ENCODE data around the gene PPP2R2C.

PPP2R2C gene

DNA sequence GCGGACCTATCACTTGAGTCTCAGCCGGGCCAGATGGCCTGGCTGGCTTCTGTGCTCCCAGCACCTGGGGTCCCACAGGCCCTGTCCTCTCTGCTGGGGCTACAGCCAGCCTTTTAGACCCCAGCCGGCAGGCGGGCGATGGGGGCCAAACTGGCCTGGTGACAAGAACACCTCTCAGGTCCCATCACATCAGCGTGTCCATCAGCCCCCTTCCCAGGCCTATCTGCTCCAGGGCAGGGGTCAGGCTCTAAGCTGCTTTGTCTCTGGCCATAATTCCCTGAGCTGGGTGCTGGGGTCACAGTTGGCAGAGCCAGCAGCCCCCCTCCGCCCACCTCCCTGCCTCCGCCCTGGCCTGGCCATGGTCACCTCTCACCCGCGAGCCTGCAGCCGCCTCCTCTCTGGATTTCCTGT lies 77.7 kb downstream of the PPP2R2C start:
- peaks cover 11% of the 10 kb centered on the region for H3K27me3 ChIP-seq (ENCODE audit: insufficient read depth, poor library complexity, severe bottlenecking)
- ATAC-seq (ENCODE audit: low read depth) (no peak), DNase-seq (ENCODE audit: low spot score) (no peak)
- no peaks in the 10 kb centered on the region for H3K36me3 ChIP-seq (ENCODE audit: low read depth)
- no peak overlapping the region for H3K4me3 ChIP-seq (ENCODE audit: severe bottlenecking)
- H3K9me3 ChIP-seq (ENCODE audit: severe bottlenecking): no peaks in the 10 kb centered on the region
- H3K27ac ChIP-seq (ENCODE audit: poor library complexity, severe bottlenecking): no peak overlapping the region
- TF ChIP-seq, protein P1, sequence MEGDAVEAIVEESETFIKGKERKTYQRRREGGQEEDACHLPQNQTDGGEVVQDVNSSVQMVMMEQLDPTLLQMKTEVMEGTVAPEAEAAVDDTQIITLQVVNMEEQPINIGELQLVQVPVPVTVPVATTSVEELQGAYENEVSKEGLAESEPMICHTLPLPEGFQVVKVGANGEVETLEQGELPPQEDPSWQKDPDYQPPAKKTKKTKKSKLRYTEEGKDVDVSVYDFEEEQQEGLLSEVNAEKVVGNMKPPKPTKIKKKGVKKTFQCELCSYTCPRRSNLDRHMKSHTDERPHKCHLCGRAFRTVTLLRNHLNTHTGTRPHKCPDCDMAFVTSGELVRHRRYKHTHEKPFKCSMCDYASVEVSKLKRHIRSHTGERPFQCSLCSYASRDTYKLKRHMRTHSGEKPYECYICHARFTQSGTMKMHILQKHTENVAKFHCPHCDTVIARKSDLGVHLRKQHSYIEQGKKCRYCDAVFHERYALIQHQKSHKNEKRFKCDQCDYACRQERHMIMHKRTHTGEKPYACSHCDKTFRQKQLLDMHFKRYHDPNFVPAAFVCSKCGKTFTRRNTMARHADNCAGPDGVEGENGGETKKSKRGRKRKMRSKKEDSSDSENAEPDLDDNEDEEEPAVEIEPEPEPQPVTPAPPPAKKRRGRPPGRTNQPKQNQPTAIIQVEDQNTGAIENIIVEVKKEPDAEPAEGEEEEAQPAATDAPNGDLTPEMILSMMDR (IDR thresholded peaks at IDR 0.05; ENCODE audit: poor library complexity, severe bottlenecking): no peak
- peaks cover 10% of the 10 kb centered on the region for H3K4me1 ChIP-seq (ENCODE audit: insufficient read depth, poor library complexity, severe bottlenecking)

DNA sequence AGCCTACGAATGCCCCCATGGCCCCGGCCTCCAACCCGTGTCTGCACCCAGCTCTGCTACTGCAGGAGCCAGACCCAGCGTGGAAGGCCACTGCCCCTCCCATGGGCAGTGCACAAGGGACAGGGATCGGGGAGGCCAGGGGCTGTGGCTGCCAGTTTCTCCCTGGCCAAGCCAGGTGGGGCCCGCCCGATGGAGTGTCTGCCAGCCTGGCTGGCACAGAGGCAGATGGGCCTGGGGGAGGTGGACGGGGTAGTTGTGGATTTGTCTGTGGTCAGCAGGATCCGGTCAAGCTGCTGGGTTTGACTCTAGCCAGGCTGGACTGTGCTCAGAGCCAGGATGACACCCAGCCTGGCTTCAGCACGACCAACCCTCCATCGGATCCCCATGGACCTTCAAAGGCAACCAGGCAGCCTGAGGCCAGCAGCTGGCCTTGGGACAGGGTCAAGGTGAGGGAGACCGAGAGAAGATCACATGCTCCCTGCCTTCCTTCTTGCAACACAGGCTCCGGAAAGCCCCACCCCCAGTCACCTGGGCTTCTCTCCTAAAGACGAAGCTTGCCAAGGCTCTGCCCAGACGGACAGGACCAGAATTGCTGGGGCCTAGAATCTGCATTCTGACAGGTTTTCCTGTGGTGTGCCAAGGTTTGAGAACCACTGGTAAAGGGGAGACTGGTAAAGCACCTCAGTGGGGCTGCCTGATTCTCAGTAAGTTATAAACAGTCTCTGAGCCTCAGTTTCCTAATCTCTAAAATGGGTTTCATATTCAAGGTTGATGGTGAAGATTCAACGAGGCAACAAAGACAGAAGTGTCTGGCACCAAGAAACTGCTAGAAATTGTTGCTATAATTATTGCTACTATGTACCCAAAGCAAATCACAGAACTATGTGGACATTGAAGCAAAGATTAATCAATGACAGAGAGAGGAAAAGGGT lies 78.6 kb downstream of the PPP2R2C start:
- Histone ChIP-seq H3K4me1 (ENCODE audit: insufficient read depth, poor library complexity, severe bottlenecking) (peaks cover 10% of the 10 kb centered on the region), H3K4me3 (ENCODE audit: severe bottlenecking) (no peak overlapping the region), H3K9me3 (ENCODE audit: severe bottlenecking) (no peaks in the 10 kb centered on the region), H3K36me3 (ENCODE audit: low read depth) (no peaks in the 10 kb centered on the region), H3K27me3 (ENCODE audit: insufficient read depth, poor library complexity, severe bottlenecking) (peaks cover 11% of the 10 kb centered on the region), H3K27ac (ENCODE audit: poor library complexity, severe bottlenecking) (no peak overlapping the region)
- no peak for DNase-seq (ENCODE audit: low spot score)
- no peak for ATAC-seq (ENCODE audit: low read depth)
- TF ChIP-seq, protein P1 (IDR thresholded peaks at IDR 0.05; ENCODE audit: poor library complexity, severe bottlenecking): no peak

DNA sequence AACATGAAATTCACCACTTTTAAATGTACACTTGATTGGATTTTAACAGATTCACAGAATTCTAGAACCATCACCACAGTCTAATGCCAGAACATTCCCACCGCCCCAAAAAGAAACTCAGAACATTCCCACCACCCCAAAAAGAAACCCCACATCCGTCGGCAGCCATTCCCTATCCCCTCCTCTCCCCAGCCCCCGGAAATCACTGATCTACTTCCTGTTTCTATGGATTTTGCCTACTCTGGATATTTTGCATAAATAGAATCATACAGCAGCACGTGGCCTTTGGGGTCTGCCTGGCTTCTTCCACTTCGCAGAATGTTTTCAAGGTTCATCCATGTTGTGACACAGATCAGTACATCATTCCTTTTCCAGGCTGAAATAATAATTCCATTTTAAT lies 79.3 kb downstream of the PPP2R2C start:
- Histone ChIP-seq H3K27ac (ENCODE audit: poor library complexity, severe bottlenecking) (no peak overlapping the region), H3K9me3 (ENCODE audit: severe bottlenecking) (no peaks in the 10 kb centered on the region), H3K36me3 (ENCODE audit: low read depth) (no peaks in the 10 kb centered on the region), H3K27me3 (ENCODE audit: insufficient read depth, poor library complexity, severe bottlenecking) (peaks cover 4% of the 10 kb centered on the region), H3K4me3 (ENCODE audit: severe bottlenecking) (no peak overlapping the region), H3K4me1 (ENCODE audit: insufficient read depth, poor library complexity, severe bottlenecking) (peaks cover 10% of the 10 kb centered on the region)
- ATAC-seq (ENCODE audit: low read depth) (no peak), DNase-seq (ENCODE audit: low spot score) (no peak)
- TF ChIP-seq, protein P1 (IDR thresholded peaks at IDR 0.05; ENCODE audit: poor library complexity, severe bottlenecking): no peak

DNA sequence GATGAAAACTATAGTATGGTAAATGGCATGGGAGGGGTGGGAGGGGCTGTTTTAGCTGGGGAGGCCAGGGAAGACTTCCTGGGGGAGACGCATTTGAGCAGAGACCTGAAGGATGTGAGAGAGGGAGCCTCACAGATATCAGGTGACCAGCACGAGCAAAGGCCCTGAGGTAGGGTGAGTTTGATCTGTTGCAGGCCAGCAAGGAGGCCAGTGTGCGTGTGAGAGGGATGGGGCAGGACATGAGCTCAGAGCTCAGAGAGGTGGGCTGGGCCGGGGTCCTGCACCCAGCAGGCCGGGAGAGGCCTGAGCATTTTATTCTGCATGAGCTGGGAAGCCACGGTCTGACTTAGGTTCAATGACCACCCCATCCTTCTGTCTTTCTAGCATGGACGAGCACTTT lies 80.0 kb downstream of the PPP2R2C start:
- Histone ChIP-seq H3K27me3 (ENCODE audit: insufficient read depth, poor library complexity, severe bottlenecking) (no peaks in the 10 kb centered on the region), H3K9me3 (ENCODE audit: severe bottlenecking) (no peaks in the 10 kb centered on the region), H3K4me3 (ENCODE audit: severe bottlenecking) (no peak overlapping the region), H3K4me1 (ENCODE audit: insufficient read depth, poor library complexity, severe bottlenecking) (peaks cover 10% of the 10 kb centered on the region), H3K36me3 (ENCODE audit: low read depth) (no peaks in the 10 kb centered on the region), H3K27ac (ENCODE audit: poor library complexity, severe bottlenecking) (no peak overlapping the region)
- TF ChIP-seq, protein P1 (IDR thresholded peaks at IDR 0.05; ENCODE audit: poor library complexity, severe bottlenecking): no peak
- no peak for ATAC-seq (ENCODE audit: low read depth)
- DNase-seq (ENCODE audit: low spot score): no peak

DNA sequence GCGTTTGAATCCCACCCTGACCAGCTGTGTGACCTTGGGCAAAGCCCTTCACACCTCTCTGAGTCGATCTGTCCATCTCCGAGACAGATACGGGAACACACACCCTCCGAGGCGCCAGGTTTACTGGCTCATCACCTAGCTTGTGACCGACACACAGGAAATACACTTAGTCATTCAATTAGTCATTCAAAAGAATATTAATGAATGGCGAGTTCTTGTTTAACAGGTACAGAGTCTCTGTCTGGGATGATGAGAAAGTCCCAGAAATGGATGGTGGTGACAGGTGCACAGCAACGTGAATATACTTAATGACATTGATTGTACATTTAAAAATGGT lies 80.6 kb downstream of the PPP2R2C start:
- no peak overlapping the region for H3K27ac ChIP-seq (ENCODE audit: poor library complexity, severe bottlenecking)

More for the DNA sequence above, 80.6 kb downstream of the PPP2R2C start:
- H3K4me3 ChIP-seq (ENCODE audit: severe bottlenecking): no peak overlapping the region
- TF ChIP-seq, protein P1 (IDR thresholded peaks at IDR 0.05; ENCODE audit: poor library complexity, severe bottlenecking): no peak
- H3K9me3 ChIP-seq (ENCODE audit: severe bottlenecking): no peaks in the 10 kb centered on the region
- no peaks in the 10 kb centered on the region for H3K36me3 ChIP-seq (ENCODE audit: low read depth)
- ATAC-seq (ENCODE audit: low read depth) (peak; percentile 83), DNase-seq (ENCODE audit: low spot score) (no peak)
- H3K4me1 ChIP-seq (ENCODE audit: insufficient read depth, poor library complexity, severe bottlenecking): peaks cover 10% of the 10 kb centered on the region
- no peaks in the 10 kb centered on the region for H3K27me3 ChIP-seq (ENCODE audit: insufficient read depth, poor library complexity, severe bottlenecking)
